Effector CD8-positive, alpha-beta T cell (primary cell): Measurements from ENCODE around the gene DGCR8.

Source experiments
- DNase-seq: peaks from one replicate; lab custom pipeline; 2025; lab: John Stamatoyannopoulos, UW

The DGCR8 gene

DNA sequence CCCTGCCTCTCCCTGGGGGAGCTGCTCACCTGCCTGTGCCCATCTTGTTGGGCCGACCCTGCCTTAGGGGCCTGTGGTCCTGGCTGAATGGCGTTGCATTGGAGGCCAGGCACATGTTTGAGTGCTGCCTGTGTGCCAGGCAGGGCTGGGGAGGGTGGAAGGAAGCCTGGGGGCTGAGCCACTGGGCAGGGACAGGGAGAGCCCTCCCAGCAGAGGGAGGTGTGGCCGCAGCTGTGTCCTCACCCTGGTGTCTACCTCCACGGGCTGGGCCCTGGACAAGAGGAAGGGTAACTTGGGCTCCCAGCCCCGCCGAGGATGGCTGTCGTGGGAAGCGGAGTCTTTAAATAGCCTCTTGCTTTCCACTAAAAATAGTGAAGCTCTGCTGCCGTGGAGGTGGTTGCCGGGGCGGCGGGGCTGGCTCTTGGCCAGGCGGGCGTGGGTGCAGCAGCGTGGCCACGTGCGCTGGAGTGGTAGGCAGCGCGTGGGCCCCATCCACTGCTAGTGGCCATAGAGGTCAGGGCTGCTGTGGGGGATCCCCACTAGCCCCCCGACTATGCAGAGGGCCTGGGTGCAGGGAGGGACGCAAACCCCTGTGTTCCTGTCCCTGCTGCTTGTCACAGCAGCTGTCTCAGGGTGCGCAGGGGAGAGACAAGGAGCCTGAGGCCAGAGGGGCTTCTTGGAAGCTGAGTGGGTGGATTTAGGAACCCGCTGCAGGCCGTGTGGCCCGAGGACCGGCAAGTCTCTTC, 57.8 kb downstream of the DGCR8 start:
- no peak for DNase-seq

DNA sequence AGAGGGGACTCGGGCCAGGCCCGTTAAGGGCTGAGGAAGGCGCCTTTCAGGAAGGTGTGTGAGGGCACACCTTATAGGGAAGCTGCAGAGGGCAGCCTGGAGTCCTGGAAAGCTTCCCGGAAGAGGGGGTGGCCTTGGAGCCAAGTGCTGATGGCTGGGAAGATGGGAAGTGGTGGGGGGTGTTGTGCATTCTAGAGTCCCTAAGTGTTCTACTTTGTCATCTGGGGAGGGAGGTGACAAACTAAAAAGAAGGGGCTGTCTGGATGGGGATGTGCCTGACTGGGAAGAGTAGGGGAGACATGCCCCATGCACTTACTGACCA, 58.3 kb downstream of the DGCR8 start:
- DNase-seq: no peak

GRCh38 chr22:20138868-20139267, 58.8 kb downstream of the DGCR8 start:
- DNase-seq: no peak

GRCh38 chr22:20139391-20140106, 59.5 kb downstream of the DGCR8 start:
- no peak for DNase-seq

DNA sequence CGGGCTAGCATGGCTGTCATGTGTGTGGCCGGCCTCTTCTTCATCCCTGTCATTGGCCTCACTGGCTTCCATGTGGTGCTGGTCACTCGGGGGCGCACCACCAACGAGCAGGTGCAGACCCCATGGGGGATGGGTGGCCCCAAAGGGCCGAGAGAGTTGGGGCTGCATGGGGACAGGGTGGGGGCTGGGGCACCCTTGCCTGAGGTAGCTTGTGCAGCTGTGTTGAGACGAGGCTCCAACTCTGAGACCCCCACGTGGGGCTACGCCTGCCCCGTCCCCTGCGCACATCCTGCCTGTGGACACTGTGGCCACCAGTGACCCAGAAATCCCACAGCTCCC, 60.0 kb downstream of the DGCR8 start:
- DNase-seq: no peak

- no peak for DNase-seq
These were observed 60.5 kb downstream of the DGCR8 start for GRCh38 chr22:20140521-20140964.

GRCh38 chr22:20141186-20142077, 61.4 kb downstream of the DGCR8 start:
- no peak for DNase-seq

DNA sequence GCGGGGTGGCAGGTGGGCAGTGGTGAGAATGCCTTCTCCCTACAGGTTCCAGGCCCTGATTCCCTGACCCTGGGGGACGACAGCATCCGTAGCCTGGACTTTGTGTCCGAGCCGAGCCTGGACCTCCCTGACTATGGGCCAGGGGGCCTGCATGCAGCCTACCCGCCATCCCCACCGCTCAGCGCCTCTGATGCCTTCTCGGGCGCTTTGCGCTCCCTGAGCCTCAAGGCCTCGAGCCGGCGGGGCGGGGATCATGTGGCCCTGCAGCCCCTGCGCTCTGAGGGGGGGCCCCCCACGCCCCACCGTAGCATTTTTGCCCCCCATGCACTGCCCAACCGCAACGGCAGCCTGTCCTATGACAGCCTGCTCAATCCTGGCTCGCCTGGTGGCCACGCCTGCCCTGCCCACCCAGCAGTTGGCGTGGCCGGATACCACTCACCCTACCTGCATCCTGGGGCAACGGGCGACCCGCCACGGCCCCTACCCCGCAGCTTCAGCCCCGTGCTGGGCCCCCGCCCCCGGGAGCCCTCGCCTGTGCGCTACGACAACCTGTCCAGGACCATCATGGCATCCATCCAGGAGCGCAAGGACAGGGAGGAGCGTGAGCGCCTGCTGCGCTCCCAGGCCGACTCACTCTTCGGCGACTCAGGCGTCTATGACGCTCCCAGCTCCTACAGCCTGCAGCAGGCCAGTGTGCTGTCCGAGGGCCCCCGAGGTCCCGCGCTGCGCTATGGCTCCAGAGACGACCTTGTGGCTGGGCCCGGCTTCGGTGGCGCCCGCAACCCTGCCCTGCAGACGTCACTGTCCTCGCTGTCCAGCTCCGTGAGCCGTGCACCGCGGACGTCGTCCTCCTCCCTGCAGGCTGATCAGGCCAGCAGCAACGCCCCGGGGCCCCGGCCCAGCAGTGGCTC, 62.9 kb downstream of the DGCR8 start:
- DNase-seq: no peak

GRCh38 chr22:20143883-20144665, 64.0 kb downstream of the DGCR8 start:
- DNase-seq: no peak

- DNase-seq: no peak
These were observed 65.3 kb downstream of the DGCR8 start for GRCh38 chr22:20145206-20145831.

DNA sequence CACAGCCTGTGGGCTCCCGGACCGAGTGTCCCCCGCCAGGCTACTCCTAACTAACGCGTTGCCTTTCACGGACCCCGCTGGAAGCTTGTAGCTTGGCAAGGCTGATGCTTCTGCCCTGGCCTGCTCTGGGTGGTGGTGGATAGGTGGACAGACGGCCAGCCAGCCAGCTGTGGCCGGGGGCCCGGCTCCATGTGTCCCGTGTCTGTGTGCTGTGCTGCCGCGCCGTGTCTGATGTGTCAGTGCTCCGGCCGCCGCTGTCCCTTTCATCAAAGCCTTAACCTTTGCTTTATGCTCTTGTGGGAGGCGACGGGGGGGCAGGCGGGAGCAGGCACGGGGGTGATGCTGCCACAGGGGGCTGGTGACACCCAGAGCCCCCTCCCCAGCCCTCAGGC, 65.8 kb downstream of the DGCR8 start:
- no peak for DNase-seq

DNA sequence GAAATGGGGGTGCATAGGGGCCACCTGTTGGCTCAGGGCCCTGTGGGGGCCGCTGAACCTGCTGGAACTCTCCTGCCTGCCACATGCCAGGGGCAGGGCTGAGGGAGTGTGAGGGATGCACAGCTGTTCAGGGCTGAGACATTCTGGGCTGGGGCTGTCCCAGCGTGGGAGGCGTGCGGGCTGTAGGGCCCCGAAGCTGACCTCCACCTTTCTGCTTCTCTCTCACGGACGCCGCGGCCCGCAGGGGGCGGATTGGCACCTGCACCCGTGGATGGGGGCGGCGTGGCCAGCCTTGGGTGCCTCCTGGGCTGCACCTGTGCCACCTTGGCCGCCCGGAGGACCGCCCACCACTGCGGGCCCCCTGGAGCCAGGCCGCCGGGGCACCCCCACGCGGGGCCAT, 66.7 kb downstream of the DGCR8 start:
- DNase-seq: no peak

DNA sequence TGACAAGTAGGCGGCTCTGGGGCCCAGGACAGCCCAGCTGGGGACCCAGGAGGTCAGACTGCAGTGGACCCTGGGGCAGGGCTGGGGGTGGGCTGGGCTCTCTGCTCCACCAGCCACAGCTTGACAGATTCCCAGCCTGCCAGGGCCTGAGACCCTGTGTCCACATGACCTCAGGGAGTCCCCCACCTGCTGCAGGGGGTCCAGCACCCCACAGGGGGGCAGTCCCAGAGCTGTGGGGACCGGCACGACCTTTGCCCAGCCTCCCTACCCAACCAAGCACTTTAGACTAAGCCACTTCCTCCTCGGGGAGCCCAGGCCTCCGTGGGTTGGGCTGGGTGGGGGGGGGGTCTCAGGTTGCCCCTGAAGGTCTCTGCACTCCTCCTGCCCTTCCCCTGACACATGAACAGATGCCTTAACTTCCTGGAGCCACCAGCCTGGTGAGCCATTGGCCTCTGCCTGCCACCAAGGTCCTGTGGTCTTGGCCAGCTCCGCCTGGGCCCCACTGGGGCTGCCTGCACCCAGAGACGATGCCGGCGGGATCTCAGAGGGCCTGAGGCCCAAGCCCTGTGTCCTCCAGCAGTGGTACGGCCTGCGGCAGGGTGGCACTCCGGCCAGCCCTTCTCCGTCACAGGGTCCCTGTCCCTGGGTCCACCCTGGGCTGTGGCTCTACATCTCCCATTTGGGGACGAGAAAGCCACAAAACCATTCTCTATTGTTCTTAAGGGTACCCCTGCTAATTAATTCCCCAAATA, 67.4 kb downstream of the DGCR8 start:
- DNase-seq: no peak

GRCh38 chr22:20148414-20148813, 68.4 kb downstream of the DGCR8 start:
- DNase-seq: no peak

DNA sequence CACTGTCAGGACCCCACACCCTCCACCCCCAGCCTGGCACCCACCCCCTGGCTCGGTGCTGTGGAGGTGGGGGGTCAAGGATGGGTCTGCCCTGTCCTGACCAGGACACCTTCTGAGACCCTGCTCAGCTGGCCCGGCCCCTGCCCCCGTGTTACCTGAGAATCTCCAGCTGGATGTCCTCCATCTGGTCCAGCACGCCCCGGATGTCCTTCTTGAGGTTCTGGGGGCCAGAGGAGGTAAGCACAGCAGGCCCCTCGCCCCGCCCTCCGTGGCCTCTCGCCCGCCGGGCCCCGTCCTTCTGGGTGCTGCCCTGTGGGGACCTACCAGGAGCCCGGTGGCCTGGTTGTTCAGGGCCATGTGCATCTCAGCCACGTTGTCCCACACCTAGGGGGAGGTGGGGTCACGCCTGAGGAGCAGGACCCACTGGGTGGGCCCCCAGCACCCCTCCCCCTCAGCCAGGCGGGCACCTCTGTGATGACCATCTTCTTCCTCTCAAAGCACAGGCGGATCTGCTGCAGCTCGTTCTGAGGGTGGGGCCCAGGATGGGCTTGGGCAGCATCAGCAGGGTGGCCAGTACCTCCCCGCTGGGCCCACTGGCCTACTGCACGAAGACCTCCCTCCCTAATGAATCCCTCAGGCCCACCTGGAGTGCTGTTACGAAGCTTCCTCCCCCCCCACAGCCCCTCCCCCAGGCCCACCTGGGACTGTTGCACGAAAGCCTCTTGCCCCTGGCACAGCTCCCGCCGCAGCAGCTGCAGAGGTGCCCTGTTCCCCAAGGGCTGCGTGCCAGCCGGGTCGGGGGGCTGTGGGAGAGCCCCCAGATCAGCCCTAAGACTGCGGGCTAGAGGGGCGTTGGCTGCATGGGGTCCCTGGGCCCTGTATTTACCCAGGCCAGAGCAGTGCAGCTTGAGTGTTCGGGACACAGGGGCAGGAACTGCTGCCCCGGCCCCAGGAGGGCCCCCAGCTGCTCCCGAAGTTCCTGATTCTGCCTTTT, 69.5 kb downstream of the DGCR8 start:
- DNase-seq: no peak

DNA sequence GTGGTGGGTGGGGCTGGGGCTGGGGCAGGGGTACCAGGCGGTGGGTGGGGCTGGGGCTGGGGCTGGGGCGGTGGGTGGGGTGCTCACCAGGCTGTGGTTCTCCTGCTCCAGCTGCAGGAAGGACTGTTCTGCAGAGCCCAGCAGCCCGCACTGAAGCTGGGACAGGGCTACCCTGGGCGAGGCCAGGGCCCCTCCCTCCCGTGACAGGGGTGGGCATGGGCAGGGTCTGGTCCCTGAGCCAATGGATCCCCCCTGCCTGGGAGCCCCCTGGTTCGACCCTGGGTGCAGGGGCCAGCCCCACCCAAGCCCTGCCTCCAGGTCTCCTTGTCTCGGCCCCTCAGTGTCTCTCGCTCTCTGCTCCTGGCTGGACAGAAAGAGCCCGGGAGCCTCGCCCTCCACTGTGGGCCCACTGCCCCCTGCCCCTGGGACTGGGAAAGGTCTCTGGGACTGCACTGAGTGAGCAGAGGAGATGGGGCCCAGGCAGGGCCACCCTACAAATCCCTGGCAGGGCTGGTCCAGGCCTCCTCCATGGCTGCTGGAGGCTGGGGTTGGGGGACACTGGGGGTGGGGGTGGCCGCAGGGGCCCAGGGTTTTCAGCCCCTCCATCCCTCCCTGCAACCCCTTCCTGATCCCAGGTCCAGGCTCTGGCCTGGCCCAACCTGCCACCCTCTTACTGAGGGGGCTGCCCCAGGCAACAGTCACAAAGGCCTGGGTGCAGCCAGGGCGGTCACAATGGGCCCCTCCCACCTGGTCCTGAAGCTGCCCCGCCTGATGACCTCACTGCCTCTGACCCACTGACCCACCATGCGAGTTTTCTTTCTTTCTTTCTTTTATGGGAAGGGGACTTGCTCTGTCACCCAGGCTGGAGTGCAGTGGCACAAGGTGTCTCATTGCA, 70.6 kb downstream of the DGCR8 start, which contains the start of gene CCDC188:
Gene CCDC188, minus strand, starts transcription at position 675 of the 895 bp plus-strand sequence. Its CDS starts 69 bp downstream, at position 606.
- no peak for DNase-seq

GRCh38 chr22:20151276-20151588, 71.2 kb downstream of the DGCR8 start:
- DNase-seq: no peak
